PC-9 (cell line): ENCODE measurements around the gene ZPBP2.

Experiments
- CTCF ChIP-seq: fragments of 200-600 bp; sonication (generic); conservative IDR thresholded peaks from 2 replicates; pipeline ENCODE4 v1.6.1; 2017; ENCODE audit warnings: mixed run types, antibody characterized with exemption, mild to moderate bottlenecking, moderate library complexity
- EZH2 ChIP-seq: fragments of 200-600 bp; sonication (generic); IDR thresholded peaks from 2 replicates; pipeline ENCODE4 v1.8.0; 2017; ENCODE audit warnings: antibody characterized with exemption, low read depth

GRCh38 chr17:39889200-39889599 lies 21.2 kb downstream of the ZPBP2 start:
- TF ChIP-seq CTCF (no peak), EZH2 (no peak)
